ENCODE results near the gene MYEOV. TPM values are rescaled to one million over a fixed set of nuclear protein-coding genes. Genes with fewer than 3 reads are reported as not detected.

Gene MYEOV
- total RNA-seq, 1 experiment from 2014 or later = 0.22 TPM

DNA sequence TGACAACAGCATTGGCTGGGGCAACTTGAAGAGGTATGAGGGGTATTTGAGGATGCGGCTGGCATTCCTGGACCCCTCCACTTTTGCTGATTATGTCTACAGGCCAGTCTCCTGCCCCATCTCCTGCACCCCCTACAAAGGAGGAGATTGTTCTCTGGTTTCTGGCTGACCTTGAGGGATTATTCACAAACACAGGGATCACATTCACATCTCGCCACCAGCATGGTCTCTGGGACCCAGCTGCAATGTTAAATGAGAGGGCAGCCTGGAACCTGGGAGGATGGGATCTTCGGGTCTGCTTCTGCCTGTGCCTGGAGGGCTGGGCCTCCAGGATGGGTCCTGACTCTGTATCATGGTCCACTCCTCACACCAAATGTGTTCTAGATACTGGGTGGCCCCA lies 32.8 kb upstream of the MYEOV start:
- no peak overlapping the region for H4K8ac ChIP-seq (replicated peaks; ENCODE audit: insufficient read length, low read depth, low read length)
- H2BK5ac ChIP-seq (ENCODE audit: insufficient read length, low read length) = no peak overlapping the region
- no peaks in the 10 kb centered on the region for H3K79me2 ChIP-seq (ENCODE audit: insufficient read depth, low read length)
- WGBS (ENCODE audit: extremely low coverage, insufficient read length, low lambda C conversion rate) = no CpG with 5 or more reads among the region's 3 CpGs
- H2BK20ac ChIP-seq (ENCODE audit: low read depth, low read length, poor library complexity, severe bottlenecking) = no peak overlapping the region
- H2BK12ac ChIP-seq (ENCODE audit: insufficient read length, low read depth, low read length) = no peak overlapping the region
- H2AFZ ChIP-seq (ENCODE audit: low read length) = no peak overlapping the region
- no peaks in the 10 kb centered on the region for H3K79me1 ChIP-seq (ENCODE audit: insufficient read depth, low read depth, low read length, poor library complexity, severe bottlenecking)
- H3K18ac ChIP-seq (ENCODE audit: insufficient read length, low read depth, low read length) = no peak overlapping the region
- H2BK15ac ChIP-seq (ENCODE audit: low read depth, low read length) = no peak overlapping the region
- peaks cover 25 to 27% of the 10 kb centered on the region in 2 experiments for H3K4me1 Mint-ChIP-seq
- H4K91ac ChIP-seq (ENCODE audit: insufficient read length, low read depth, low read length) = no peak overlapping the region
- no peak overlapping the region for H3K9ac ChIP-seq (ENCODE audit: extremely low read depth, insufficient read length, low read length)
- H3K23ac ChIP-seq (ENCODE audit: insufficient read length, low read depth, low read length) = no peak overlapping the region
- H3K9me3 ChIP-seq (ENCODE audit: control insufficient read depth, low read depth, low read length) = no peaks in the 10 kb centered on the region
- H4K20me1 ChIP-seq (ENCODE audit: control insufficient read depth, insufficient read depth, insufficient read length) = no peaks in the 10 kb centered on the region
- H3K27me3 ChIP-seq (ENCODE audit: insufficient read depth, low read length) = no peaks in the 10 kb centered on the region; the same call in 1 of the 2 replicates
- H2BK120ac ChIP-seq (ENCODE audit: low read depth, low read length, poor library complexity, severe bottlenecking) = no peak overlapping the region
- H3K4ac ChIP-seq (ENCODE audit: low read depth, low read length) = no peak overlapping the region
- no peak overlapping the region for H2AK5ac ChIP-seq (ENCODE audit: insufficient read length, low read length)
- H3K27ac Mint-ChIP-seq = no peak overlapping the region
- H3K9me3 Mint-ChIP-seq = peaks cover 11 to 12% of the 10 kb centered on the region in 2 experiments
- H3K23me2 ChIP-seq (ENCODE audit: insufficient read length, low read depth, low read length, poor library complexity, severe bottlenecking) = no peaks in the 10 kb centered on the region
- H3K4me2 ChIP-seq (ENCODE audit: insufficient read depth, insufficient read length, low read length) = no peak overlapping the region
- H3K27me3 Mint-ChIP-seq (ENCODE audit: low read depth) = peaks cover 23% of the 10 kb centered on the region
- TF ChIP-seq, protein P1, sequence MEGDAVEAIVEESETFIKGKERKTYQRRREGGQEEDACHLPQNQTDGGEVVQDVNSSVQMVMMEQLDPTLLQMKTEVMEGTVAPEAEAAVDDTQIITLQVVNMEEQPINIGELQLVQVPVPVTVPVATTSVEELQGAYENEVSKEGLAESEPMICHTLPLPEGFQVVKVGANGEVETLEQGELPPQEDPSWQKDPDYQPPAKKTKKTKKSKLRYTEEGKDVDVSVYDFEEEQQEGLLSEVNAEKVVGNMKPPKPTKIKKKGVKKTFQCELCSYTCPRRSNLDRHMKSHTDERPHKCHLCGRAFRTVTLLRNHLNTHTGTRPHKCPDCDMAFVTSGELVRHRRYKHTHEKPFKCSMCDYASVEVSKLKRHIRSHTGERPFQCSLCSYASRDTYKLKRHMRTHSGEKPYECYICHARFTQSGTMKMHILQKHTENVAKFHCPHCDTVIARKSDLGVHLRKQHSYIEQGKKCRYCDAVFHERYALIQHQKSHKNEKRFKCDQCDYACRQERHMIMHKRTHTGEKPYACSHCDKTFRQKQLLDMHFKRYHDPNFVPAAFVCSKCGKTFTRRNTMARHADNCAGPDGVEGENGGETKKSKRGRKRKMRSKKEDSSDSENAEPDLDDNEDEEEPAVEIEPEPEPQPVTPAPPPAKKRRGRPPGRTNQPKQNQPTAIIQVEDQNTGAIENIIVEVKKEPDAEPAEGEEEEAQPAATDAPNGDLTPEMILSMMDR (conservative IDR thresholded peaks at IDR 0.05) = no peak
- H3K4me3 Mint-ChIP-seq = no peak overlapping the region
- no peak for DNase-seq
- no peak overlapping the region for H3K56ac ChIP-seq (ENCODE audit: insufficient read length, low read depth, low read length)
- no peak overlapping the region for H3T11ph ChIP-seq (ENCODE audit: low read length)
- no peak overlapping the region; the same call in 1 of the 2 replicates for H3K14ac ChIP-seq (ENCODE audit: insufficient read depth, low read length)
- no peak overlapping the region for H4K5ac ChIP-seq (ENCODE audit: insufficient read length, low read depth, low read length)
- H3K36me3 Mint-ChIP-seq (ENCODE audit: insufficient read depth in 1 of 3, low read depth in 3 of 3) = peaks cover 0 to 11% (median 4%) of the 10 kb centered on the region in 3 experiments; a peak in 4 of 7 replicates
- no peak overlapping the region for H3K27ac ChIP-seq (ENCODE audit: insufficient read length, low read depth, low read length)
- H3K4me1 ChIP-seq (ENCODE audit: insufficient read depth, low read length) = peaks cover 4% of the 10 kb centered on the region; the same call in 1 of the 2 replicates

All from H9 (cell line).